ENCODE results near the gene ABO. TPM values are rescaled to one million over a fixed set of nuclear protein-coding genes. Genes with fewer than 3 reads are reported as not detected.
"Not testable (repeated sequence)": the region's sequence is repeated elsewhere in the genome, so short reads cannot be mapped to it uniquely, and the experiment has no call there.

The ABO gene
- total and polyA plus RNA-seq, 2 of the 8 experiments (the other 6 are each of a cell fraction or from before 2014, with no cell fraction given): 0.03 TPM; not detected in 1

DNA sequence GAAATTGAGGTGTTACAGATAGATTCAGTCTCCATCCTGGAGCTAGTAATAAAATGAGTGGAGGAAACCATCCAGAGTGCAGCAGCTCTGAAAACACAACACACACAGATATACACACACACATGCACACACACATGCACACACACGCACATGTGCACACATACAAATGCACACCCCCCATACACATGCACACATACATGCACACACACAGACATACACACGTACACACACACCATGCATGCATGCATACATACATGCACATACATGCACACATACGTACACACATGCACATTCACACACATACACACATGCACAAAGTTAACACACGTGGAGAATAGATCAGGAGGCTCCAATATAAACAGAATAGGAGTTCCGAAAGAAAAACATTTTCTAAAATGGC, 44.9 kb downstream of the ABO start (continued):
- no peak for TF ChIP-seq SIN3A (conservative IDR thresholded peaks at IDR 0.05 in 1 of 2, IDR thresholded peaks at IDR 0.05 in 1 of 2; ENCODE audit: low read depth in 1 of 2, low read length in 2 of 2)
- TF ChIP-seq CEBPB (IDR thresholded peaks at IDR 0.05; ENCODE audit: low read depth, low read length): no peak
- TF ChIP-seq RFX5 (IDR thresholded peaks at IDR 0.05; ENCODE audit: borderline replicate concordance, low read depth, low read length): no peak

DNA sequence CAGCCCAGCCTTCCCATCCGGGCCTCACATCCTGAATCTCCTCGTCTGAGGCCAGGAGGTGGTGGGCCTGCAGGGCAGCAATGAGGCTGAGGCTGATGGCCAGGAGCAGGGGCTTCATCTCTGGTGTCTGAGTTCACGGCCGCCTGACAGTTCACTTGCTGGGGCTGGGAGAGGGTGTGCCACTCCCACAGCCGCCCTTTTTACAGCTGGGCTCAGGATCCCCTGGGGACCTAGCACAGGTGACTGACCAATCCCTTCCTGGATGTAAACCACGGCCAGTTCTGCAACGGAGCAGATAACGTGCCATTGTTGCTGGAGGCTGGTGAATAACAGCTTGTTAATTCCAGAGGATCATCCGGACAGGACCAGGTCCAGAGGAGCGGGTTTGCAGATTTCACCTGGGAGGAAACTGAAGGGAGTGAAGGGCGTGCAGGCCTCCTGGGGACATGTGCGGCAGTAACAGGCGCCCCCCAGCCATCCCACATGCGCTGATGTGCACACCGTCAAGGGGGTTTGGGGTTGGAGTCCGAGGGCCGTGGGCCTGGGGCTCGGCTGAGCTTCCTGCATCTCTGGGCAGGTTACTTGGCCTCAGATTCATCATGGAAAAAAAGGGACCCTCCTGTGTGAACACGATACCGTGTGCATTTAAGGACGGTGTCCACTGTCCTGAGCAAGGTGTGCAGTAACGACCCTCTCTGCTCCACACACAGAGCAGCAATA, 46.4 kb downstream of the ABO start:
- H3K79me2 ChIP-seq (ENCODE audit: control insufficient read depth in 1 of 2, insufficient read depth in 2 of 2, low read length in 2 of 2); H3K27ac ChIP-seq (ENCODE audit: low read depth, low read length); H3K4me2 ChIP-seq (ENCODE audit: insufficient read depth in 1 of 2, low read depth in 2 of 2, low read length in 2 of 2); H3K79me1 ChIP-seq (ENCODE audit: low read depth, low read length); H3K27me3 ChIP-seq (replicated peaks in 1 of 4; ENCODE audit: control insufficient read depth in 3 of 4, extremely low read depth in 1 of 4, insufficient read depth in 3 of 4, low read length in 3 of 4); H2BK12ac ChIP-seq (ENCODE audit: low read depth, low read length); H3K36me3 ChIP-seq (ENCODE audit: control insufficient read depth in 2 of 4, insufficient read depth in 4 of 4, low read length in 3 of 4); POLR2A ChIA-PET (ENCODE audit: partially characterized antibody); H3K56ac ChIP-seq (replicated peaks; ENCODE audit: insufficient read length, low read depth, low read length); H4K91ac ChIP-seq (replicated peaks; ENCODE audit: insufficient read length, low read length); H2BK15ac ChIP-seq (ENCODE audit: low read length); H2AFZ ChIP-seq (ENCODE audit: low read length); H4K5ac ChIP-seq (ENCODE audit: insufficient read length, low read depth, low read length); H4K20me1 ChIP-seq (replicated peaks in 1 of 2; ENCODE audit: control insufficient read depth in 1 of 2, insufficient read depth in 2 of 2, low read length in 2 of 2); H3K4me3 ChIP-seq (ENCODE audit: extremely low read depth in 1 of 4, insufficient read depth in 2 of 4, low read depth in 3 of 4, low read length in 4 of 4); H2AK5ac ChIP-seq (ENCODE audit: low read depth, low read length); H2BK5ac ChIP-seq (ENCODE audit: low read depth, low read length); H3K18ac ChIP-seq (ENCODE audit: extremely low read depth, low read length); H3K23me2 ChIP-seq (ENCODE audit: low read depth, low read length); H3K14ac ChIP-seq (ENCODE audit: insufficient read length); H3K4me1 ChIP-seq (replicated peaks in 1 of 4; ENCODE audit: control insufficient read depth in 3 of 4, insufficient read depth in 4 of 4, low read length in 3 of 4); H3K4ac ChIP-seq (replicated peaks; ENCODE audit: insufficient read length, low read depth, low read length); H2BK20ac ChIP-seq (ENCODE audit: low read length); H3K23ac ChIP-seq (ENCODE audit: insufficient read length); FAIRE-seq; H2BK120ac ChIP-seq (replicated peaks; ENCODE audit: low read depth, low read length); H4K8ac ChIP-seq (ENCODE audit: extremely low read depth, insufficient read depth, low read length); H3K9me3 ChIP-seq (ENCODE audit: insufficient read depth in 2 of 2, low read depth in 1 of 2, low read length in 1 of 2); H3K9ac ChIP-seq (replicated peaks in 1 of 4; ENCODE audit: extremely low read depth in 1 of 4, low read depth in 3 of 4, low read length in 3 of 4): not testable (repeated sequence)
- 90% methylated on average over 16 of the region's 22 CpGs; no CpG with 5 or more reads in 1 of the 2 experiments for WGBS, 2 experiments (ENCODE audit: extremely low coverage in 1 of 2, insufficient coverage in 1 of 2, insufficient read length in 1 of 2, insufficient replicate concordance in 2 of 2, low coverage in 1 of 2, low lambda C conversion rate in 2 of 2, missing lambda C conversion rate in 1 of 2)
- CTCF ChIA-PET (ENCODE audit: partially characterized antibody): interaction anchor here (1.7 kb wide), 1 partner anchor 101 kb away, joined by 5 read pairs; no protein-coding TSS in a partner anchor
- DNase-seq (ENCODE audit: low read depth in 1 of 2, low spot score in 2 of 2): peak in 1 of 2 experiments; percentile 28
